SK-N-MC (cell line): ENCODE results near the gene EFNB1.

Experiments used
- DNase-seq: peaks from one replicate; pipeline ENCODE4 v3.0.0-alpha.2; 2011; ENCODE audit warnings: low read depth, low spot score
- H3K27ac ChIP-seq: fragments of 200-600 bp; sonication (generic); 2 replicates; pipeline ENCODE4 v1.5.1; 2016; ENCODE audit warnings: mixed run types
- H3K36me3 ChIP-seq: fragments of 200-600 bp; sonication (generic); 2 replicates; pipeline ENCODE4 v1.6.1; 2017; ENCODE audit warnings: antibody characterized with exemption, low read length, mixed read lengths; ENCODE audit not compliant: insufficient read depth
- H3K4me3 ChIP-seq: fragments of 200-600 bp; sonication (generic); 2 replicates; pipeline ENCODE4 v1.5.1; 2016
- H3K9ac ChIP-seq: fragments of 200-600 bp; sonication (generic); 2 replicates; pipeline ENCODE4 v1.8.0; 2017; ENCODE audit warnings: mixed run types, mixed read lengths; ENCODE audit not compliant: insufficient read length
- H3K9me3 ChIP-seq: fragments of 200-600 bp; sonication (generic); 2 replicates; pipeline ENCODE4 v1.6.1; 2017; ENCODE audit warnings: low read depth, mild to moderate bottlenecking, antibody characterized with exemption, low read length, moderate library complexity, mixed read lengths
- EZH2 ChIP-seq: fragments of 200-600 bp; sonication (generic); IDR thresholded peaks from one replicate; pipeline ENCODE4 v1.6.1; 2017; ENCODE audit warnings: antibody characterized with exemption
- FOXP2 ChIP-seq: optimal IDR thresholded peaks from 2 replicates; pipeline ENCODE3; 2011; ENCODE audit warnings: mild to moderate bottlenecking, moderate library complexity; ENCODE audit not compliant: insufficient read depth; ENCODE audit errors: extremely low read length, control extremely low read depth
- POLR2AphosphoS5 ChIP-seq: IDR thresholded peaks from 2 replicates; pipeline ENCODE4 v1.6.1; 2012; ENCODE audit warnings: mild to moderate bottlenecking, low read depth, low read length, borderline replicate concordance

The EFNB1 gene

GRCh38 chrX:68801737-68802290, 27.0 kb upstream of the EFNB1 start:
- TF ChIP-seq FOXP2 (no peak), POLR2AphosphoS5 (no peak), EZH2 (no peak)
- Histone ChIP-seq H3K4me3 (no peak overlapping the region), H3K9me3 (no peaks in the 10 kb centered on the region), H3K36me3 (no peaks in the 10 kb centered on the region), H3K9ac (no peak overlapping the region), H3K27ac (no peak overlapping the region)
- DNase-seq, result no peak

- no peak overlapping the region for H3K9ac ChIP-seq
- H3K27ac ChIP-seq, result no peak overlapping the region
- no peak for DNase-seq
- 0 out of 2 replicates have a peak, but pooled peaks cover 2% of the 10 kb centered on the region for H3K9me3 ChIP-seq
- TF ChIP-seq EZH2, result no peak
- TF ChIP-seq POLR2AphosphoS5, result no peak
- TF ChIP-seq FOXP2, result no peak
- H3K36me3 ChIP-seq, result no peaks in the 10 kb centered on the region
- no peak overlapping the region for H3K4me3 ChIP-seq
Observed at GRCh38 chrX:68807818-68808217, 21.0 kb upstream of the EFNB1 start.

- no peak overlapping the region for H3K9ac ChIP-seq
- no peak for TF ChIP-seq POLR2AphosphoS5
- no peak for TF ChIP-seq FOXP2
- no peak overlapping the region for H3K27ac ChIP-seq
- DNase-seq, result no peak
- no peak overlapping the region for H3K4me3 ChIP-seq
- 0 out of 2 replicates have a peak, but pooled peaks cover 2% of the 10 kb centered on the region for H3K9me3 ChIP-seq
- no peaks in the 10 kb centered on the region for H3K36me3 ChIP-seq
Observed at GRCh38 chrX:68808686-68809357, 20.0 kb upstream of the EFNB1 start.

- H3K4me3 ChIP-seq, result no peak overlapping the region
- H3K9me3 ChIP-seq, result no peaks in the 10 kb centered on the region
- H3K27ac ChIP-seq, result no peak overlapping the region
- DNase-seq, result no peak
- no peak overlapping the region for H3K9ac ChIP-seq
- H3K36me3 ChIP-seq, result no peaks in the 10 kb centered on the region
- TF ChIP-seq EZH2 (no peak), FOXP2 (no peak), POLR2AphosphoS5 (no peak)
Observed at GRCh38 chrX:68820476-68821110, 8.2 kb upstream of the EFNB1 start.

- Histone ChIP-seq H3K27ac (no peak overlapping the region), H3K9ac (no peak overlapping the region), H3K9me3 (no peaks in the 10 kb centered on the region), H3K36me3 (no peaks in the 10 kb centered on the region), H3K4me3 (no peak overlapping the region)
- TF ChIP-seq POLR2AphosphoS5 (no peak), EZH2 (no peak), FOXP2 (no peak)
- no peak for DNase-seq
Observed at GRCh38 chrX:68821616-68822015, 7.2 kb upstream of the EFNB1 start.

GRCh38 chrX:68822641-68823410, 6.0 kb upstream of the EFNB1 start:
- H3K4me3 ChIP-seq, result no peak overlapping the region
- DNase-seq, result no peak

GRCh38 chrX:68823413-68824151, 5.2 kb upstream of the EFNB1 start:
- H3K9ac ChIP-seq, result no peak overlapping the region
- no peak overlapping the region for H3K27ac ChIP-seq
- H3K36me3 ChIP-seq, result no peaks in the 10 kb centered on the region
- no peaks in the 10 kb centered on the region for H3K9me3 ChIP-seq
- no peak for DNase-seq
- no peak overlapping the region for H3K4me3 ChIP-seq
- no peak for TF ChIP-seq EZH2
- no peak for TF ChIP-seq POLR2AphosphoS5
- TF ChIP-seq FOXP2, result no peak

More at GRCh38 chrX:68822641-68823410, 6.0 kb upstream of the EFNB1 start:
- H3K36me3 ChIP-seq, result no peaks in the 10 kb centered on the region
- TF ChIP-seq POLR2AphosphoS5 (no peak), EZH2 (no peak), FOXP2 (no peak)
- H3K9ac ChIP-seq, result no peak overlapping the region
- no peaks in the 10 kb centered on the region for H3K9me3 ChIP-seq
- no peak overlapping the region for H3K27ac ChIP-seq

- Histone ChIP-seq H3K27ac (no peak overlapping the region), H3K36me3 (no peaks in the 10 kb centered on the region), H3K9ac (no peak overlapping the region), H3K4me3 (no peak overlapping the region), H3K9me3 (no peaks in the 10 kb centered on the region)
- no peak for DNase-seq
- TF ChIP-seq FOXP2 (no peak), POLR2AphosphoS5 (no peak), EZH2 (no peak)
Observed at GRCh38 chrX:68824152-68824433, 4.7 kb upstream of the EFNB1 start.
